LNCAP (cell line): ENCODE results near the gene PUS1.

Experiments used
- CTCF ChIP-seq: fragments of 450-650 bp; IDR thresholded peaks from 2 replicates; pipeline ENCODE4 v1.5.1; 2017; ENCODE audit warnings: mild to moderate bottlenecking

The PUS1 gene

DNA sequence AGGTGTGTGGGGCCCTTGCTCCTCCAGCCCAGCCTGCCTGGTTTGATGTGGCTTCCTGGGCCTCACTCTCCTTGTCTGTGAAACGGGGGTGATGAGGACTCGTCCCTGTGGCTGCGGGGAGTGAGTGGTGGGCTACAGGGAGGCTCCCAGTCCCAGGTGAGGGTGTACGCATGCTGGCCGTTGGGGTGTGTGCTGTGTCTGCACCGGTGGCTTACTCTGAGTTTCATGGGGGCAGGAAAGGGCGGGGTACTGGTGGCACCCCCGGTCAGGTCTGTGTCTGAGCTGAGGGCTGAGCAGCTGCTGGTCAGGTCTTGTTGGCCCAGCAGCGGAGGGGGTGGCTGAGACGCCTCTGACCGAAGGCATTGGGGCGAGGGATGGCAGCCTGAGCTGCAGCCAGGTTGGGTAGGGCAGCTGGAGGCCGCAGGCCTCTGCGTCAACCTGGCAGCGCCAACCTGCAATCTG is 23.4 kb upstream of the PUS1 start:
- TF ChIP-seq CTCF, result no peak

DNA sequence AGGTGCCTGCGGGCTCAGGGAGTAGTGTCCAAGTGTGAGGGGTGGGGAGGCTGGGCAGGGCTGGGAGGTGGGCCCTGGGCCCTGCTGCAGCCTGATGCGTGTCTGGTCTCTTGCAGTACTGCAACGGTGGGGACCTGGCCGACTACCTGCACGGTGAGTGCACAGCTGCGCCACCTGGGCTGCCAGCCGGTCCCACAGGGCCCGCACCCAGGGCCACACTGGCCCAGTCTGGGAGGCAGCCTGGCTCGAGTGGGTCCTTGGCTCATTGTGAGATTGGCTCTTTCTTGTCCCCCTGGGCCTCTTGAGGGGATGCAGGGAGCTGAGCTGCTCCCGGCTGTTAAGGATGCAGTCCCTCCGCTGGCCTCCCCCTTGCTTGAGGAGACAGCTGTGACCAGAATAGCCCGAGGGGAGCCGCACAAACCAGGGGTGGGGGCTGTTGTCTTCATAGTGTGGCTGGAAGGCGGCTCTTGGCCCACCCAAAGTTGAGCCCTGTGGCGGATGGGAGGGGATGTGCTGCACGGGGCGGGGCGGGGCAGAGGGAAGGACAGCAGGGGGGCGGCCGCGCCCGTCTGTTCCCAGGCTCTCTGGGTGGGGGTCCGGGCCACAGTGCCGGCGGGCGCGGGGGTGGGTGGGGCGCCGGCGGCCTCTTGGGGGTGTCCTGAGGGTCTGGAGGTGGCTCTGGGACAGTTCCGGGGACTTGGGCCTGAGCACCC is 21.5 kb upstream of the PUS1 start:
- no peak for TF ChIP-seq CTCF

DNA sequence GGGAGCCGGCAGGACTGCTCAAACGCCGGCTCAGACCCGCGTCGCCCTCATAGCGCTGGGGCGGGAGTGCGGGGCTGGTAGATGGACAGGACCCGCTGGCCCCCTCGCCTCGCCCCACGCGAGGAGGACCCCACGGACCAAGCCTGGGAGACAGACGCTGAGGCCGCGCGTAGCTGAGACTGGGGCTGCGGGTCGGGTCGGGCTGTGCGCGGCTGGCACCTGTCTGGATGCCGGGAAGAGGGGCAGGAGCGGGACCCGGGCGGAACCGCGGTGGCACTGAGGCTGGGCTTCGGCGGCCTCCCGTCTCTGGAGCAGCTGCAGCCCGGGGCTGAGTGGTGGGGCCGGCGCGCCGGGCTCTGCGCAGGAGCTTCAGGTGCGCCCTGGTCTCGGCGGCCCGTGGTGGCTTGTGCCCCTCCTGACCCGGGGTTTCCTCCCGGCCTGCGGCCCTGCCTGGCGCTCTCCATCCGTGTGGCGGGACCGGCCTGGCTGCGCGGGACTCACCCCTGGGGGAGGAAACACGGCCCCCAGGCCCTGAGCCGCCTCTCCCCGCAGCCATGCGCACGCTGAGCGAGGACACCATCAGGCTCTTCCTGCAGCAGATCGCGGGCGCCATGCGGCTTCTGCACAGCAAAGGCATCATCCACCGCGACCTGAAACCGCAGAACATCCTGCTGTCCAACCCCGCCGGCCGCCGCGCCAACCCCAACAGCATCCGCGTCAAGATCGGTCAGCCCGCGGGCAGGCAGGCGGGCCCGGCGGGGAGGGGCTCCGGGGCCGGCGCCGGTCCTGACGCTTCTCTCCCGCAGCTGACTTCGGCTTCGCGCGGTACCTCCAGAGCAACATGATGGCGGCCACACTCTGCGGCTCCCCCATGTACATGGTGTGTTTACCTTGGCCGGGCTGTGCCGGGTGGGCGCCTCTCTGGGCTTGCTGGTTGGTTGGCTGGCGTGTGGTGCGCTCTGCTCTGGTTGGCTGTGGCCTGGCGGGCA is 20.7 kb upstream of the PUS1 start:
- TF ChIP-seq CTCF, result no peak

GRCh38 chr12:131909081-131909751 is 19.9 kb upstream of the PUS1 start:
- TF ChIP-seq CTCF, result no peak

DNA sequence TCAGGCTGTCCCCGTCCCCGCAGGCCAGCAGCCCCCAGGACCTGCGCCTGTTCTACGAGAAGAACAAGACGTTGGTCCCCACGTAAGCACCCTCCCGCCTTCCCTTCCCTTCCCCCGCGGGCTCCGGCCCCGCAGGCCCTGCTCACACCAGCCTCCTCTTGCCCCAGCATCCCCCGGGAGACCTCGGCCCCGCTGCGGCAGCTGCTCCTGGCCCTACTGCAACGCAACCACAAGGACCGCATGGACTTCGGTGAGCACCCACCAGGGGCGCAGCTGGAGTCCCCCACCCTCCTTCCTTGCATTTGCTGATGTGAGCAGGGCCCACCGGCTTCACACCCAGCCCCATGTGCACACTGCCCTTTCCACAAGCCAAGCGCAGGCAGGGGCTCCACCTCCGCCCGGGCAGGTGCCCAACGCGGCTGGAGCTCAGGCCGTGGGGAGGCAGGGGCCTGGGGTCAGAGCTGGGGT is 19.3 kb upstream of the PUS1 start:
- TF ChIP-seq CTCF, result no peak

- TF ChIP-seq CTCF, result no peak
These were observed 18.6 kb upstream of the PUS1 start for GRCh38 chr12:131910302-131911027.
